PC-9 (cell line): Measurements from ENCODE around the gene SPACA1. TPM values are rescaled to one million over a fixed set of nuclear protein-coding genes. Genes with fewer than 3 reads are reported as not detected.

Source experiments
- BruUV-seq: library from RNA; stranded (reverse); fragments of 400-500 nt; replicated peaks from 2 replicates; lab custom pipeline; 2021; lab: Mats Ljungman, UMichigan
- CTCF ChIA-PET: fragments of 300-600 bp; sonication (Branson Sonifier 250); formaldehyde crosslinking; loops from one replicate; lab custom pipeline; 2022; ENCODE audit warnings: antibody characterized with exemption; lab: Charles Lee
- POLR2A ChIA-PET: fragments of 300-600 bp; sonication (Branson Sonifier 250); formaldehyde crosslinking; loops from one replicate; lab custom pipeline; 2022; ENCODE audit warnings: antibody characterized with exemption; ENCODE audit not compliant: unreplicated experiment; lab: Charles Lee
- DNase-seq, 2 experiments: peaks; one replicate each; pipeline versions ENCODE4 v3.0.0 to v3.0.0-alpha.2; 2015 to 2022; ENCODE audit warnings: mixed read lengths in 1 of 2
- H2AFZ ChIP-seq: fragments of 200-600 bp; sonication (generic); 2 replicates; pipeline ENCODE4 v1.8.1; 2017; ENCODE audit warnings: antibody characterized with exemption
- H3F3A ChIP-seq: fragments of 200-600 bp; sonication (generic); 2 replicates; pipeline ENCODE4 v1.8.1; 2017; ENCODE audit warnings: antibody characterized with exemption, mild to moderate bottlenecking, low read depth; ENCODE audit not compliant: insufficient read depth
- H3K27ac ChIP-seq: fragments of 200-600 bp; sonication (generic); 2 replicates; pipeline ENCODE4 v1.6.1; 2016; ENCODE audit warnings: mixed run types
- H3K27me3 ChIP-seq: fragments of 200-600 bp; sonication (generic); 2 replicates; pipeline ENCODE4 v1.6.1; 2016; ENCODE audit warnings: low read depth, mixed run types; ENCODE audit not compliant: insufficient read depth
- H3K36me3 ChIP-seq: fragments of 200-600 bp; sonication (generic); 2 replicates; pipeline ENCODE4 v1.6.1; 2016; ENCODE audit warnings: low read depth, mixed run types
- H3K4me1 ChIP-seq: fragments of 200-600 bp; sonication (generic); replicated peaks from 2 replicates; pipeline ENCODE4 v1.6.1; 2016; ENCODE audit warnings: mixed run types; ENCODE audit not compliant: insufficient read depth
- H3K4me2 ChIP-seq: fragments of 200-600 bp; sonication (generic); 2 replicates; pipeline ENCODE4 v1.6.1; 2017; ENCODE audit warnings: mixed run types
- H3K4me3 ChIP-seq: fragments of 200-600 bp; sonication (generic); 2 replicates; pipeline ENCODE4 v1.6.1; 2016; ENCODE audit warnings: mixed run types
- H3K79me2 ChIP-seq: fragments of 200-600 bp; sonication (generic); 2 replicates; pipeline ENCODE4 v1.6.1; 2017; ENCODE audit warnings: low read depth, mixed run types
- H3K9me2 ChIP-seq: fragments of 200-600 bp; sonication (generic); 2 replicates; pipeline ENCODE4 v1.8.1; 2017; ENCODE audit warnings: mild to moderate bottlenecking; ENCODE audit not compliant: insufficient read depth
- H3K9me3 ChIP-seq: fragments of 200-600 bp; sonication (generic); 2 replicates; pipeline ENCODE4 v1.8.1; 2016; ENCODE audit warnings: low read depth; ENCODE audit not compliant: insufficient read depth
- H4K20me1 ChIP-seq: fragments of 200-600 bp; sonication (generic); 2 replicates; pipeline ENCODE4 v1.8.1; 2017; ENCODE audit not compliant: insufficient read depth
- CTCF ChIP-seq: fragments of 200-600 bp; sonication (generic); conservative IDR thresholded peaks from 2 replicates; pipeline ENCODE4 v1.6.1; 2017; ENCODE audit warnings: mixed run types, antibody characterized with exemption, mild to moderate bottlenecking, moderate library complexity
- EZH2 ChIP-seq: fragments of 200-600 bp; sonication (generic); IDR thresholded peaks from 2 replicates; pipeline ENCODE4 v1.8.0; 2017; ENCODE audit warnings: antibody characterized with exemption, low read depth
- intact Hi-C: fragments of 100-400 bp; cut with micrococcal nuclease; formaldehyde crosslinking; loops from one replicate; pipeline ENCODE4 v1.10.0; 2022; ENCODE audit not compliant: unreplicated experiment
- total RNA-seq: library from RNA; stranded (reverse); gene quantifications from 2 replicates; pipeline ENCODE4 v1.2.3, GENCODE V29; 2021

The SPACA1 gene
- total RNA-seq, 1 experiment from 2014 or later, result not detected

GRCh38 chr6:88004707-88005106, 42.9 kb upstream of the SPACA1 start:
- Histone ChIP-seq H2AFZ (no peak overlapping the region), H3K27me3 (peaks cover 8% of the 10 kb centered on the region; the same call in 1 of the 2 replicates), H3K9me2 (no peaks in the 10 kb centered on the region), H3K4me2 (no peak overlapping the region), H3K9me3 (no peaks in the 10 kb centered on the region), H3K4me1 (no peaks in the 10 kb centered on the region), H3F3A (no peaks in the 10 kb centered on the region), H3K79me2 (no peaks in the 10 kb centered on the region), H3K27ac (no peak overlapping the region), H3K36me3 (no peaks in the 10 kb centered on the region), H3K4me3 (no peak overlapping the region), H4K20me1 (no peaks in the 10 kb centered on the region)
- TF ChIP-seq EZH2, result no peak
- TF ChIP-seq CTCF, result no peak
- CTCF ChIA-PET, result no interaction called here
- POLR2A ChIA-PET, result no interaction called here
- intact Hi-C loops, result no loop called here
- no TSS peak for BruUV-seq
- DNase-seq, result no peak

- no peak overlapping the region for H3K27ac ChIP-seq
- no peak for DNase-seq
- BruUV-seq, result no TSS peak
- H3K9me2 ChIP-seq, result no peaks in the 10 kb centered on the region
- no peaks in the 10 kb centered on the region for H3K79me2 ChIP-seq
- intact Hi-C loops, result no loop called here
- H2AFZ ChIP-seq, result no peak overlapping the region
- no peaks in the 10 kb centered on the region for H4K20me1 ChIP-seq
- no peaks in the 10 kb centered on the region for H3K4me1 ChIP-seq
- H3K9me3 ChIP-seq, result no peaks in the 10 kb centered on the region
- H3F3A ChIP-seq, result no peaks in the 10 kb centered on the region
- POLR2A ChIA-PET, result no interaction called here
- H3K4me3 ChIP-seq, result no peak overlapping the region
- TF ChIP-seq CTCF (no peak), EZH2 (no peak)
- no peaks in the 10 kb centered on the region for H3K36me3 ChIP-seq
- H3K4me2 ChIP-seq, result no peak overlapping the region
- CTCF ChIA-PET, result no interaction called here
- H3K27me3 ChIP-seq, result no peaks in the 10 kb centered on the region; the same call in 1 of the 2 replicates
Measured at GRCh38 chr6:88006557-88006956, 41.1 kb upstream of the SPACA1 start.

GRCh38 chr6:88008411-88008810, 39.2 kb upstream of the SPACA1 start:
- Histone ChIP-seq H3K4me3 (no peak overlapping the region), H3K79me2 (no peaks in the 10 kb centered on the region)
- POLR2A ChIA-PET, result no interaction called here

More at GRCh38 chr6:88008411-88008810, 39.2 kb upstream of the SPACA1 start:
- Histone ChIP-seq H3K4me1 (no peaks in the 10 kb centered on the region), H3K9me2 (no peaks in the 10 kb centered on the region), H3K27me3 (no peaks in the 10 kb centered on the region), H4K20me1 (no peaks in the 10 kb centered on the region), H3K9me3 (no peaks in the 10 kb centered on the region), H2AFZ (peak overlapping the region; percentile 68; the same call in 1 of the 2 replicates), H3K4me2 (peak overlapping the region; percentile 61), H3K27ac (no peak overlapping the region), H3F3A (no peaks in the 10 kb centered on the region), H3K36me3 (no peaks in the 10 kb centered on the region)
- TF ChIP-seq EZH2 (no peak), CTCF (no peak)
- no peak for DNase-seq
- CTCF ChIA-PET, result no interaction called here
- BruUV-seq, result no TSS peak
- intact Hi-C loops, result no loop called here
